HG03432 (cell line): ENCODE data around the gene SLC25A13.
A peak's percentile ranks its signal among the peaks of the same experiment; 100 is the strongest.

Experiments
- ATAC-seq: cut with Tn5 transposase; IDR thresholded peaks from one replicate; pipeline ENCODE4 v1.9.1; 2021; ENCODE audit warnings: mild to moderate bottlenecking, moderate library complexity; ENCODE audit not compliant: unreplicated experiment

The SLC25A13 gene

GRCh38 chr7:96211954-96212353, 109.9 kb downstream of the SLC25A13 start:
- no peak for ATAC-seq

GRCh38 chr7:96205665-96206064, 116.2 kb downstream of the SLC25A13 start:
- ATAC-seq = no peak

- no peak for ATAC-seq
Observed at GRCh38 chr7:96204601-96205000, 117.3 kb downstream of the SLC25A13 start.

DNA sequence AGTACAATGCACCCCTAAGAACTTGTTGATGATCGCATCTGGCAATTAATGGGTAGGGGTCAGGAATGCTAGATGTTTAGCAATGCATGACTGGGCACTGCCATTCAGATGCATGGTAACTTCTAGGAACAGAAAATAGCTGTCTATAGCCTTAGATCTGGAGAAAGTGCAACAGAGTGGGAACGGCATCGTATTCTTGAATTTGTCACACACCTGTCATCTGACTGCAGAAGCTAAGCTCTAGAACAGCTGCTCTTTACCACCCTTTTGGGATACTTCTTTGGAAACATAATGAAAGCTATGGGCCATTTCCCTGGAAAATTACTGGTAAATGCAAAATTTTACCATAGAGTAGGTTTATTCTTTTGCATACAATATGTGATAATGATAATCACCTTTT, 118.1 kb downstream of the SLC25A13 start:
- no peak for ATAC-seq

DNA sequence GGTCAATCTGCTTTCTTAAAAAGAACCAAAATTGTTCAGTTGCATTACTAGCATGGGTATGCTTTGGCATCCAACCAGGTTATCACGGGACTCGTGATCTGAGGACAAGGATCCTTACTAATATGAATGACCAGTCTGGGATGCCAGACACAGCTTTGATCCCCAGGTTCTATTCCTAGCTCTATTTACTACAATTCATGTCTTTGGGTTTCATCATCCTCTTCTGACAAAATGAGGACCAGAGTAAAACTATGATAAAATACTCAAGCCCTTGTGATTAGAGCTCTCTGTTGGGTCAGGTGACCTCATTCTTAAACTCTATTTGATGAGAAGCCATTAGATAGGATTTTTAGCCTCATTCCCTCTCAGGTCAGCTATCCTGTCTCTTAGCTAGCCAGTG, 119.8 kb downstream of the SLC25A13 start:
- no peak for ATAC-seq

DNA sequence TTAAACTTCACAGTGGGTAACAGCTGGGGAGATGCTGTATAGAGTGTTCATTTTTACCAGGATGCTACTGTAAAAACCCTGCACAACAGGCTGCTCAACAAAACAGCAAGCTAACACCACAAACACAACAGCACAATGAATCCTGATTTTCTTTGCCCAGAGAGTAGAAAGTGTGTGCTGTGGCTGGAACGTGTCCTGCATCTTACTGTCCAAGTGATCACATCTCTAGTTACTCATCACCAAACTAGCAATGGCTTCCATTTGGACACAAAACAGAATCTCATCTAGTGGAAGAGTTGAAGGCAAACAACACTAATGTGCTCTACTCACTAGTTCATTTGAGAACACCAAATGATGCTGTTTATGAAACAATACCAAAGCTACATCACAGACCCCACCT, 121.2 kb downstream of the SLC25A13 start:
- ATAC-seq = no peak

GRCh38 chr7:96199421-96199820, 122.5 kb downstream of the SLC25A13 start:
- ATAC-seq = no peak

- ATAC-seq = no peak
Observed at GRCh38 chr7:96198047-96198636, 123.8 kb downstream of the SLC25A13 start.

GRCh38 chr7:96196676-96197075, 125.2 kb downstream of the SLC25A13 start:
- no peak for ATAC-seq

- ATAC-seq = no peak
Observed at GRCh38 chr7:96189129-96189820, 132.6 kb downstream of the SLC25A13 start.

GRCh38 chr7:96188591-96188991, 133.3 kb downstream of the SLC25A13 start:
- no peak for ATAC-seq

- no peak for ATAC-seq
Observed at GRCh38 chr7:96188174-96188581, 133.7 kb downstream of the SLC25A13 start.

GRCh38 chr7:96187735-96188134, 134.2 kb downstream of the SLC25A13 start:
- no peak for ATAC-seq

- no peak for ATAC-seq
Observed at GRCh38 chr7:96184783-96185182, 137.1 kb downstream of the SLC25A13 start.

- ATAC-seq = no peak
Observed at GRCh38 chr7:96183163-96183670, 138.7 kb downstream of the SLC25A13 start.

DNA sequence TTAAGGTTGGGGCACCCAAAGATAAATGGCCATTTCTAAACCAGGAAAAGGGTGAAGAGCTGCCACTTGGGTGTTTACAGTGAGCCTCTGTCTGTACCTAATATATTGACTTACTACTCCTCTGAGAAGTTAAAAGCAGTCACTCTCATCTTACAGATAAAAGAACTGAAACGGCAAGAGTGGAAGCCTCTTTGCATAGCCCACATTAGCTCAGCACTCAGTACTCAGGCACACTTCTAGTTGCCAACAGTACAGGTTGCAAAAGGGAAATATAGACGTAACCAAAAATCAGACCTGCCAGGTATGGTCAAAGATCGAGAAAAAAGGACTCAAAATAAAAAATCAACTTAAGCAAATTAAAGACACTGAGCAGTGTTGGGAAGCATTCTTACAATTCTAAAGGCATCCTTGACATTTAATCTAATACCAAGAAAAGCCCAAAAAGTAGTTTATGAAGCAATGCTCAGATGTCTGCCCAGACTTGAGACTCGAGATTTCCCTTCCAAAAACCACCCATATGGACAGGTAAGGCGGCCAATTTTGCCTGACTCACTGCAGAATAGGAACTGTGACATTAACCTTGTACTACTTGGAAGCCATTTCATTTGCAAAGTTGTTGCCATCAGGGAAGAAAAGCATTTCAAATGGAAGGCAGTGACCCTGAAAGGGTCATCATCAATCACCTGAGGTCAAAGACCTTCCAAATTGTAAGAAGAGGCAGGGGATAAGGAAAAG, 139.3 kb downstream of the SLC25A13 start:
- peak; percentile 70 for ATAC-seq

GRCh38 chr7:96181174-96181573, 140.7 kb downstream of the SLC25A13 start:
- ATAC-seq = no peak

DNA sequence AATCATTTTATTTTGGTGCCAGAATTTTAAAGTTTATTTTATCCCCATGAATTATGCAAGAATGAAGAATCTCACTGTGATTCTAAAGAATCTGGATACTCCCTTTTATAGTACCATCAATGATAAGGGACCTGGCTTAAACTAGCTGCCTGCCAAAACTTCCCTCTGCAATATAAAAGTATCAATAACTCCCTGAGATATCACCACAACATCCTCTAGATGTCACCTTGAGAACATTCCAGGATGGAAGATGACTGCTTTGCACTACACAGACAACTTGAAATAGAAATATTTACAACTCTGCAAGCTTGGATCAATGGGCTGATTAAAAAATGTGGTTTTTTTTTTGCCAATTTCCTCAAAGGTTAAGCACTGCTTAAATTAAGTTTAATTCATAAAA, 142.1 kb downstream of the SLC25A13 start:
- ATAC-seq = no peak

GRCh38 chr7:96179341-96179740, 142.6 kb downstream of the SLC25A13 start:
- ATAC-seq = no peak

DNA sequence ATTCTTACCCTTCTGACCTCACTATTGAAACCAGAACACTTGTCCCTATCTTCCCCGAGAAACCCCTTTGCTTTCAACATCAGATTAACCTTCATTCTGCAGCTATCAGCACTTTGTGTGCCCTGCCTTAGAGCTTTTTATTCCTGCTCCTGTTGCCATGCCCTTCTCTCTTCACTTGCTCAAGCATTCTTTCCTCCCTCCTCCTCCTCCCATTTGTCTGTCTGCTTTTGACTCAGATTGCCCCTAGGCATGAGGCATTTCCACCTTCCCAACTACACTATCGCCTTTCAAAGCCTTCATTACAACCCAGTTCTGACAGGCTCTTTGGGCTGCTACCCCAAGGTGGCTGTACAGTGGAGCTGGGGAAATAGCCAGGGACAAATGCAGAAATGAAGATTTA, 143.3 kb downstream of the SLC25A13 start:
- no peak for ATAC-seq

DNA sequence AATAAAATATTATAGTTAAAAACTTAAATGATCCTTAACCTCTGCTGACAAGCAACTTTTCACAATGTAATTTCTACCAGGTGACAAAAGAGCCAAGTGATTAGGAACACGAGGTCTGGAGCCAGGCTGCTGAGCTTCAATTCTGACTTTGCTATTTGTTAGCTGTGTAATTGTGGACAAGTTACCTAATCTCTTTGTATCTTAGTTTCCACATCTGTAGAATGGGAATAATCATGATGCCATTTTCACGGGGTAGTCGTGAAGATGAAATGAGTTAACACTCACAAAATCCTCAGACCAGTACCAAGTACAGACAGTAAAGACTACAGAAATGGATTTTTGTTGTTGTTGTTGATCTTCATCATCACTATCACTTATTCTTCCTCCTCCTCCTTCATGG, 144.5 kb downstream of the SLC25A13 start:
- ATAC-seq = no peak

DNA sequence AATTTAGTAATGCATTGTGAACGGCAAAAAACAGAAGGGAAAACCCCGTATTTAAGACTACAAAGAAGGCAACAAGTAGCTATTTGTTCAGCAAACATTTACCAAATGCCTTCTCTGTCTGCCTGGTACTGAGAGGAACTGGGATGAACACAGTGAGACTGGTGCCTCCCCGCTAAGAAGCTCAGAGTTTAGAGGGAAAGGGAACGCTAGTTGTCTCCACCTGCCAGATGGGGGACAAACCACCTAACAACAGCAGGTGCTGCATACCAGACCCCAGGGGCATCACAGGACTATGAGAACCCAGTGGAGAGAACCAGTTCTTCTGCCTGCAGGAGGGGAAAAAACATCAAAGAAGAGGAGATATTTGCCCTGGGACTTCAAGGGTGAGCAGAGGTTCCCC, 147.1 kb downstream of the SLC25A13 start:
- no peak for ATAC-seq
